Cardiac fibroblast (primary cell): Measurements from ENCODE around the gene ANKRD13D.

ENCODE experiments used
- DNase-seq, 2 donors: peaks; one replicate each; pipeline versions ENCODE4 v3.0.0 to v3.0.0-alpha.2; 2010; ENCODE audit warnings: low read depth in 2 of 2
- H3K4me3 ChIP-seq, 2 donors: replicated peaks in 1 of 2; 1 replicate in 1 of 2; 2 replicates in 1 of 2; pipeline ENCODE4 v1.5.1; 2011; ENCODE audit warnings: low read depth in 2 of 2, low read length in 2 of 2, mild to moderate bottlenecking in 2 of 2, moderate library complexity in 1 of 2
- CTCF ChIP-seq: IDR thresholded peaks from one replicate; pipeline ENCODE4 v1.5.1; 2011; ENCODE audit warnings: low read depth, mild to moderate bottlenecking, low read length, inconsistent platforms

The ANKRD13D gene

DNA sequence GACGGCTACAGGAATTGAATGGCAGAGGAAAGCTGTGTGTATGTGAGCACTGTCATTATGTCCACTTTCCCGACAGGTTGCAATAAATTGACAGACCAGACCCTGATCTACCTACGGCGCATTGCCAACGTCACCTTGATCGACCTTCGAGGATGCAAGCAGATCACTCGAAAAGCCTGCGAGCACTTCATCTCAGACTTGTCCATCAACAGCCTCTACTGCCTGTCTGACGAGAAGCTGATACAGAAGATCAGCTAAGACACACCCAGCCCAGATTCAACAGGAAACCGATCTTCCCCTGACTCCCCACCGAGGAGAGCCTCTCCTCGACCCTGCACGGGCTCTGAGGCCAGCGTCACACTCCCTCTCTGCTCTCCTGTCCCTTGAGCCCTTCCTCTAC lies 34.3 kb upstream of the ANKRD13D start:
- no peak overlapping the region for H3K4me3 ChIP-seq
- no peak for TF ChIP-seq CTCF
- DNase-seq = no peak

DNA sequence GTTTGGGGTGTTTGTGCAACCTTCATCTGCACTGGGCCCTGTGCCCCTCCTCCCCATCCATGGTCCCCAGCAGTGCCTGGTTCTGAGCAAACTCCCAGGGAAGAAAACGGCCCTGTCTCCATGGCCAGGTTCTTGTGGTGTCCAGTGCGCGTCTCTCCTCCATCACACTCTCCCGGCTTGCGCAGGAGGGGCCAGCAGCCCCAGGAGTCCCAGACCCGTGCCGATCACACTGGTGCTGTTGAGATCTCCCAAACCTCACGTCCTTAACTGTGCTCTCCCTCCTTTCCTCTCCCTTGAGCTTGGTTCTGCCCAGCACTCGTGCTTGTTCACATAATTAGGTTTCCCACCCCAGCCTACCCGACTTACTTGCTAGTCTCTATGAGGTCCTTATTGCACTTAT lies 33.8 kb upstream of the ANKRD13D start:
- TF ChIP-seq CTCF = no peak
- H3K4me3 ChIP-seq = no peak overlapping the region
- no peak for DNase-seq

DNA sequence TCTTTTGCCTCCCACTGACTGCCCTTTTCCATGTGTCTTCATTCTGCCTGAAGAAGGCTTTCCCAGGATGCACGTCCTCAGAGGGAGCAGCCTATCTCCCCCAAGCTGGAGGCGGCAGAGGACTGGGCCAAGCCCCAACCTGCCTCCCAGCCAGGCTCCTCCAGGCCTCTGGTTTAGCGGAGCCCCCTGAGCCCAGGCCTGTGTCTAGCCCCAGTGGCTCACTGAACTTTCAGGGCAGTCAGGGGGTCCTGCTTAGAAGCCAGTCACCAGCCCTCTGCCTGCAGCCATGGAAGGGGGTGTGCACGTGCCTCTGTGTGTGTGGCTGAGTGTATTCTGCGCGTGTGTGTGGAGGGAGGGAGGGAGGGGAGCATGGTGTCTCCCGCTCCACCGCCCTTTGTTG lies 33.2 kb upstream of the ANKRD13D start:
- no peak for DNase-seq
- no peak overlapping the region for H3K4me3 ChIP-seq
- no peak for TF ChIP-seq CTCF

GRCh38 chr11:67256477-67257135 lies 32.5 kb upstream of the ANKRD13D start:
- DNase-seq = no peak
- no peak for TF ChIP-seq CTCF
- H3K4me3 ChIP-seq = no peak overlapping the region

DNA sequence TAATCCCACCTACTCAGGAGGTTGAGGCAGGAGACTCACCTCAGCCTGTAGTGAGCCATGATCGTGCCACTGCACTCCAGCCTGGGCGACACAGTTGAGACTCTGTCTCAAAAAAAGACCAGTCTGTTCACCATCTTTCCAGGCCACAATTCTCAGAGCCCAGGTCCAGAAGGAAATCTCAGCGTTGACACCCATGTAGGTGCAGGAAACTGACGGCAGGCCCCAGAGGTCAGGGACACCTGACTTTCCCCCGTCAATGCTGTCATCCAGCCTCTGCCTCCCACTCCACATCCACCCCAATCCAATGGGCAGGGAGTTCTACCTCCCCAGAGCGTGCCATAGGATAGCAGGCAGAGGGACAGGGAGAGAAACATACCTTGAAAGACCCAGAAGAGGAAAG lies 28.7 kb upstream of the ANKRD13D start:
- TF ChIP-seq CTCF = no peak
- DNase-seq = no peak

DNA sequence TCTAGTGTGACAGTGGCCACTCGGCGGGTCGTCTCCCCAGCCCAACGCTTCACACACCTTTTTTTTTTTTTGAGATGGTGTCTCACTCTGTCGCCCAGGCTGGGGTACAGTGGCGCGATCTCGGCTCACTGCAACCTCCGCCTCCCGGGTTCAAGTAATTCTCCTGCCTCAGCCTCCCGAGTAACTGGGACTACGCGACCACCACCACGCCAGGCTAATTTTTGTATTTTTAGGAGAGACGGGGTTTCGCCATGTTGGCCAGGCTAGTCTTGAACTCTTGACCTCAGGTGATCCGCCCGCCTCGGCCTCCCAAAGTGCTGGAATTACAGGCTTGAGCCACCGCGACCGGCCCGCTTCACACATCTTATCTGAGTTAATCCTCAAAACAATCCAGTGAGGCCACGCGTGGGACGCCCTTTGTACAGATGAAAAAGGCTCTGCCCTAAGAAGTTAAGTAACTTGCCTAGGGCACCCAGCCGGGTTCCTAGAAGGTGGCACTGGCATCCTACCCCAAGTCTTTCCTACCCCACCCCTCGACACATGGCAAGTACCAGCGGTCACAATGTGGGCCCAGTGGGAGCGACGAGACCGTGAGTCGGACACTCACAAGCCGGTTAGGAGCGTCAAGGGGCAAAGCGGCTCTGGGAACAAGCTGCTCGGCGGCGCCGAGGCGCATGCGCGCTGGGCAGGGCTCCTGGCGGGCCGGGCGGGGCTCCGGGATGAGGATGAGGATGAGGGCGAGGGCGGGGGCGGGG lies 28.0 kb upstream of the ANKRD13D start:
- peak overlapping the region; percentile 40 to 45 for H3K4me3 ChIP-seq
- peak; percentile 59 to 61 for DNase-seq

More for the DNA sequence above, 28.7 kb upstream of the ANKRD13D start:
- no peak overlapping the region for H3K4me3 ChIP-seq

DNA sequence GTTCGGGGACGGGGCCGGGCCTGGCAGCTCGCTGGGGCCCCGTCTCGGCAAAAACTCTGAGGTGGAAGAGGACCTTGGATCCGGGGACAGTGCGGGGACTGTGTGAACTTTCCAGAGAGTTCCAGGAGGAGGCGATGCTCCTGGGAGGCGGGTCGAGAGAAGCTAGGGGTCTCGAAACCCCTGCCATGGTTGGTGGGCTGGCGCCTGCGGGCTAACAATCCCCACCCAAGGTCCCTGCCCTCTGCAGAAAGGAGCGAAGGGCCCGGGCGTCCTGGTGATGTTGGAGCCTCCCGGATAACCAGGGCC lies 27.5 kb upstream of the ANKRD13D start:
- H3K4me3 ChIP-seq = peak overlapping the region in 1 of 2 donors; percentile 45
- peak; percentile 28 for TF ChIP-seq CTCF

More for the DNA sequence above, 27.5 kb upstream of the ANKRD13D start:
- no peak for DNase-seq
